DND-41 (cell line): ENCODE data around the gene SYT3.

Source experiments
- CTCF ChIP-seq: IDR thresholded peaks from 2 replicates; pipeline ENCODE4 v1.5.1; 2012; ENCODE audit warnings: borderline replicate concordance, low read length, moderate library complexity, mild to moderate bottlenecking; ENCODE audit not compliant: poor library complexity, severe bottlenecking; ENCODE audit errors: extremely low read depth
- EZH2 ChIP-seq: IDR thresholded peaks from 3 replicates; pipeline ENCODE4 v1.6.1; 2012; ENCODE audit warnings: borderline replicate concordance, low read depth, mild to moderate bottlenecking, moderate library complexity, low read length, inconsistent platforms; ENCODE audit not compliant: severe bottlenecking

GRCh38 chr19:50602089-50602422, 37.6 kb downstream of the SYT3 start:
- TF ChIP-seq EZH2 (no peak), CTCF (no peak)
